Neural cell (in vitro differentiated cells): ENCODE results near the gene PIK3R6.

Experiments used
- CTCF ChIP-seq: fragments of 450-650 bp; IDR thresholded peaks from 2 replicates; pipeline ENCODE4 v1.5.1; 2014; ENCODE audit warnings: antibody characterized with exemption, mild to moderate bottlenecking, moderate library complexity; ENCODE audit not compliant: poor library complexity, severe bottlenecking
- EP300 ChIP-seq: fragments of 450-650 bp; conservative IDR thresholded peaks from 2 replicates; pipeline ENCODE4 v1.6.1; 2014; ENCODE audit warnings: antibody characterized with exemption, mild to moderate bottlenecking, moderate library complexity; ENCODE audit not compliant: poor library complexity, severe bottlenecking
- EZH2 ChIP-seq: fragments of 200-600, 300-800 bp; shearing (Covaris generic), sonication (generic); IDR thresholded peaks from 2 replicates; pipeline ENCODE4 v1.6.1; 2014; ENCODE audit warnings: antibody characterized with exemption, low read length, borderline replicate concordance, mild to moderate bottlenecking; ENCODE audit not compliant: insufficient read depth, poor library complexity, severe bottlenecking
- MXI1 ChIP-seq: fragments of 450-650 bp; conservative IDR thresholded peaks from 2 replicates; pipeline ENCODE4 v1.6.1; 2014; ENCODE audit warnings: antibody characterized with exemption, mild to moderate bottlenecking; ENCODE audit not compliant: poor library complexity, severe bottlenecking
- SMC3 ChIP-seq: fragments of 450-650 bp; conservative IDR thresholded peaks from 2 replicates; pipeline ENCODE4 v1.6.1; 2014; ENCODE audit warnings: antibody characterized with exemption, mild to moderate bottlenecking, moderate library complexity; ENCODE audit not compliant: poor library complexity
- TAF1 ChIP-seq: IDR thresholded peaks from 2 replicates; pipeline ENCODE4 v1.6.1; 2012; ENCODE audit warnings: low read depth

GRCh38 chr17:8914554-8914953 lies 47.1 kb upstream of the PIK3R6 start:
- TF ChIP-seq CTCF: no peak
- no peak for TF ChIP-seq EZH2
- no peak for TF ChIP-seq MXI1
- TF ChIP-seq TAF1: no peak
- TF ChIP-seq SMC3: no peak
- TF ChIP-seq EP300: no peak
